Upper lobe of left lung (tissue), 6 donors: Measurements from ENCODE around the gene TRIM37. TPM values are rescaled to one million over a fixed set of nuclear protein-coding genes. Genes with fewer than 3 reads are reported as not detected.

Experiments used
- ATAC-seq, 2 donors: fragments of 200-7000 bp; cut with Tn5 transposase; one replicate each; pipeline ENCODE4 v1.9.1; 2022; ENCODE audit warnings: mild to moderate bottlenecking in 2 of 2, moderate library complexity in 2 of 2; ENCODE audit not compliant: low FRiP score in 2 of 2
- DNase-seq, 2 donors: peaks; one replicate each; pipeline ENCODE4 v3.0.0-alpha.2; 2019 to 2020
- H3K27ac ChIP-seq, 4 donors: fragments of 200-600 bp; sonication (generic); one replicate each; pipeline ENCODE4 v1.5.1; 2016 to 2019
- H3K27me3 ChIP-seq, 4 donors: fragments of 200-600 bp; sonication (generic); one replicate each; pipeline ENCODE4 v1.5.1; 2017 to 2019
- H3K36me3 ChIP-seq, 4 donors: fragments of 200-600 bp; sonication (generic); one replicate each; pipeline ENCODE4 v1.5.1; 2016 to 2019
- H3K4me1 ChIP-seq, 4 donors: fragments of 200-600 bp; sonication (generic); one replicate each; pipeline ENCODE4 v1.5.1; 2018 to 2019
- H3K4me3 ChIP-seq, 4 donors: fragments of 200-600 bp; sonication (generic); one replicate each; pipeline ENCODE4 v1.5.1; 2017 to 2019; ENCODE audit warnings: mild to moderate bottlenecking in 2 of 4, moderate library complexity in 1 of 4
- H3K9me3 ChIP-seq, 4 donors: fragments of 200-600 bp; sonication (generic); one replicate each; pipeline ENCODE4 v1.5.1; 2018 to 2019
- EP300 ChIP-seq, 4 donors: sonication (generic); formaldehyde crosslinking; IDR thresholded peaks; one replicate each; pipeline ENCODE4 v1.5.1; 2017; ENCODE audit warnings: antibody characterized with exemption in 4 of 4, control low read depth in 2 of 4
- POLR2A ChIP-seq, 4 donors: fragments of 450-650 bp; IDR thresholded peaks; one replicate each; pipeline ENCODE4 v1.5.1; 2016 to 2017; ENCODE audit warnings: antibody characterized with exemption in 4 of 4, mild to moderate bottlenecking in 2 of 4
- POLR2AphosphoS5 ChIP-seq, 2 donors: sonication (generic); formaldehyde crosslinking; IDR thresholded peaks; one replicate each; pipeline ENCODE4 v1.5.1; 2017; ENCODE audit warnings: antibody characterized with exemption in 2 of 2
- WGBS, 2 donors: methylation state at CpG; one replicate each; pipeline ENCODE4 v1.1.5; 2017 to 2018; 5-methylcytosine and 5-hydroxymethylcytosine counted together
- total RNA-seq, 6 donors: library from RNA; depleted of rRNA in 4 of 6; stranded (reverse); fragments of >200 nt in 4 of 6; gene quantifications; one replicate each; pipeline versions ENCODE4 v1.1.0 to v1.2.1, GENCODE V29; 2016 to 2021
- TF ChIP-seq, protein P1 (sequence below), 6 experiments: fragments of 450-650 bp in 4 of 6; fragments of 200-600 bp in 2 of 6; sonication (generic) in 2 of 6; IDR thresholded peaks; one replicate each; pipeline ENCODE4 v1.5.1; 2016 to 2019; ENCODE audit warnings: antibody characterized with exemption in 6 of 6
- donor health status: DM: no; HTN: no; CAD: no; lungs with moderate emphysema.
- donor health status: DM: no; HTN: yes; CAD: no; lungs with severe emphysema.

TRIM37 gene, protein sequence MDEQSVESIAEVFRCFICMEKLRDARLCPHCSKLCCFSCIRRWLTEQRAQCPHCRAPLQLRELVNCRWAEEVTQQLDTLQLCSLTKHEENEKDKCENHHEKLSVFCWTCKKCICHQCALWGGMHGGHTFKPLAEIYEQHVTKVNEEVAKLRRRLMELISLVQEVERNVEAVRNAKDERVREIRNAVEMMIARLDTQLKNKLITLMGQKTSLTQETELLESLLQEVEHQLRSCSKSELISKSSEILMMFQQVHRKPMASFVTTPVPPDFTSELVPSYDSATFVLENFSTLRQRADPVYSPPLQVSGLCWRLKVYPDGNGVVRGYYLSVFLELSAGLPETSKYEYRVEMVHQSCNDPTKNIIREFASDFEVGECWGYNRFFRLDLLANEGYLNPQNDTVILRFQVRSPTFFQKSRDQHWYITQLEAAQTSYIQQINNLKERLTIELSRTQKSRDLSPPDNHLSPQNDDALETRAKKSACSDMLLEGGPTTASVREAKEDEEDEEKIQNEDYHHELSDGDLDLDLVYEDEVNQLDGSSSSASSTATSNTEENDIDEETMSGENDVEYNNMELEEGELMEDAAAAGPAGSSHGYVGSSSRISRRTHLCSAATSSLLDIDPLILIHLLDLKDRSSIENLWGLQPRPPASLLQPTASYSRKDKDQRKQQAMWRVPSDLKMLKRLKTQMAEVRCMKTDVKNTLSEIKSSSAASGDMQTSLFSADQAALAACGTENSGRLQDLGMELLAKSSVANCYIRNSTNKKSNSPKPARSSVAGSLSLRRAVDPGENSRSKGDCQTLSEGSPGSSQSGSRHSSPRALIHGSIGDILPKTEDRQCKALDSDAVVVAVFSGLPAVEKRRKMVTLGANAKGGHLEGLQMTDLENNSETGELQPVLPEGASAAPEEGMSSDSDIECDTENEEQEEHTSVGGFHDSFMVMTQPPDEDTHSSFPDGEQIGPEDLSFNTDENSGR
- total RNA-seq, result 10 to 100 TPM; 13.0 to 30.4 (median 21.5) TPM

GRCh38 chr17:59106463-59107305, at the start of gene TRIM37:
Gene TRIM37 (minus strand): TSS chr17:59106880. CDS start chr17:59106461, 419 bp downstream.
- WGBS, 2 donors, result 1% methylated on average over 55 of the region's 89 CpGs; no CpG with 5 or more reads in 1 of the 2 donors
- Histone ChIP-seq H3K9me3 (no peaks in the 10 kb centered on the region), H3K27me3 (no peaks in the 10 kb centered on the region), H3K27ac (peak within 1 kb of the TSS; percentile 86 to 95 (median 90)), H3K36me3 (peaks cover 0 to 4% (median under 1%) of the 10 kb centered on the region in 4 donors), H3K4me1 (peaks cover 21 to 32% (median 23%) of the 10 kb centered on the region in 4 donors), H3K4me3 (peak within 1 kb of the TSS; percentile 79 to 99 (median 92))
- TF ChIP-seq POLR2AphosphoS5 (IDR thresholded peaks at IDR 0.05) (peak; percentile 85), EP300 (IDR thresholded peaks at IDR 0.05) (no peak), POLR2A (IDR thresholded peaks at IDR 0.05) (peak; percentile 34 to 91 (median 74))
- TF ChIP-seq, protein P1, sequence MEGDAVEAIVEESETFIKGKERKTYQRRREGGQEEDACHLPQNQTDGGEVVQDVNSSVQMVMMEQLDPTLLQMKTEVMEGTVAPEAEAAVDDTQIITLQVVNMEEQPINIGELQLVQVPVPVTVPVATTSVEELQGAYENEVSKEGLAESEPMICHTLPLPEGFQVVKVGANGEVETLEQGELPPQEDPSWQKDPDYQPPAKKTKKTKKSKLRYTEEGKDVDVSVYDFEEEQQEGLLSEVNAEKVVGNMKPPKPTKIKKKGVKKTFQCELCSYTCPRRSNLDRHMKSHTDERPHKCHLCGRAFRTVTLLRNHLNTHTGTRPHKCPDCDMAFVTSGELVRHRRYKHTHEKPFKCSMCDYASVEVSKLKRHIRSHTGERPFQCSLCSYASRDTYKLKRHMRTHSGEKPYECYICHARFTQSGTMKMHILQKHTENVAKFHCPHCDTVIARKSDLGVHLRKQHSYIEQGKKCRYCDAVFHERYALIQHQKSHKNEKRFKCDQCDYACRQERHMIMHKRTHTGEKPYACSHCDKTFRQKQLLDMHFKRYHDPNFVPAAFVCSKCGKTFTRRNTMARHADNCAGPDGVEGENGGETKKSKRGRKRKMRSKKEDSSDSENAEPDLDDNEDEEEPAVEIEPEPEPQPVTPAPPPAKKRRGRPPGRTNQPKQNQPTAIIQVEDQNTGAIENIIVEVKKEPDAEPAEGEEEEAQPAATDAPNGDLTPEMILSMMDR (IDR thresholded peaks at IDR 0.05), result peak in 3 of 6 experiments; percentile 5 to 45 (median 38)
- DNase-seq (peak; percentile 99), ATAC-seq (peak; percentile 100)

- WGBS, 2 donors, result 1% methylated on average over 25 of the region's 25 CpGs
- no peak for TF ChIP-seq POLR2AphosphoS5 (IDR thresholded peaks at IDR 0.05)
- no peak for TF ChIP-seq EP300 (IDR thresholded peaks at IDR 0.05)
- TF ChIP-seq POLR2A (IDR thresholded peaks at IDR 0.05), result no peak
- TF ChIP-seq, protein P1 (IDR thresholded peaks at IDR 0.05), result no peak
- H3K9me3 ChIP-seq, result no peaks in the 10 kb centered on the region
- no peaks in the 10 kb centered on the region for H3K27me3 ChIP-seq
- peak within 1 kb of the TSS; percentile 68 to 81 (median 72) for H3K4me3 ChIP-seq
- ATAC-seq (peak; percentile 97 to 99), DNase-seq (peak in 1 of 2 donors; percentile 99)
- H3K36me3 ChIP-seq, result no peaks in the 10 kb centered on the region
- H3K27ac ChIP-seq, result peak within 1 kb of the TSS; percentile 78 to 91 (median 84)
- peaks cover 9 to 25% (median 14%) of the 10 kb centered on the region in 4 donors for H3K4me1 ChIP-seq
These were observed 48.9 kb upstream of the TRIM37 start, which contains the start of gene PRR11 for GRCh38 chr17:59155439-59156177. Gene PRR11 (plus strand): TSS chr17:59155746. CDS start chr17:59169753, 14,007 bp downstream.

GRCh38 chr17:59154721-59155438, 48.2 kb upstream of the TRIM37 start, which contains the start of gene SKA2:
Gene SKA2 (minus strand): TSS chr17:59155186. CDS start chr17:59155163, 23 bp downstream.
- peak within 1 kb of the TSS; percentile 68 to 81 (median 72) for H3K4me3 ChIP-seq
- no peaks in the 10 kb centered on the region for H3K27me3 ChIP-seq
- no peaks in the 10 kb centered on the region for H3K36me3 ChIP-seq
- DNase-seq, result peak; percentile 90 to 95
- TF ChIP-seq, protein P1 (IDR thresholded peaks at IDR 0.05), result peak in 1 of 6 experiments; percentile 10
- TF ChIP-seq POLR2A (IDR thresholded peaks at IDR 0.05), result peak in 2 of 4 donors; percentile 15 to 43
- no peak for TF ChIP-seq EP300 (IDR thresholded peaks at IDR 0.05)
- TF ChIP-seq POLR2AphosphoS5 (IDR thresholded peaks at IDR 0.05), result peak in 1 of 2 donors; percentile 61
- peaks cover 9 to 25% (median 14%) of the 10 kb centered on the region in 4 donors for H3K4me1 ChIP-seq
- peak; percentile 98 to 99 for ATAC-seq
- H3K27ac ChIP-seq, result peak within 1 kb of the TSS; percentile 78 to 91 (median 84)
- WGBS, 2 donors, result 0% methylated on average over 30 to 39 of the region's 39 CpGs
- no peaks in the 10 kb centered on the region for H3K9me3 ChIP-seq
